ENCODE results near the gene SPDYC. TPM values are rescaled to one million over a fixed set of nuclear protein-coding genes. Genes with fewer than 3 reads are reported as not detected.
A peak's percentile ranks its signal among the peaks of the same experiment; 100 is the strongest.

SPDYC gene
- total RNA-seq, 1 experiment from 2014 or later, result not detected

DNA sequence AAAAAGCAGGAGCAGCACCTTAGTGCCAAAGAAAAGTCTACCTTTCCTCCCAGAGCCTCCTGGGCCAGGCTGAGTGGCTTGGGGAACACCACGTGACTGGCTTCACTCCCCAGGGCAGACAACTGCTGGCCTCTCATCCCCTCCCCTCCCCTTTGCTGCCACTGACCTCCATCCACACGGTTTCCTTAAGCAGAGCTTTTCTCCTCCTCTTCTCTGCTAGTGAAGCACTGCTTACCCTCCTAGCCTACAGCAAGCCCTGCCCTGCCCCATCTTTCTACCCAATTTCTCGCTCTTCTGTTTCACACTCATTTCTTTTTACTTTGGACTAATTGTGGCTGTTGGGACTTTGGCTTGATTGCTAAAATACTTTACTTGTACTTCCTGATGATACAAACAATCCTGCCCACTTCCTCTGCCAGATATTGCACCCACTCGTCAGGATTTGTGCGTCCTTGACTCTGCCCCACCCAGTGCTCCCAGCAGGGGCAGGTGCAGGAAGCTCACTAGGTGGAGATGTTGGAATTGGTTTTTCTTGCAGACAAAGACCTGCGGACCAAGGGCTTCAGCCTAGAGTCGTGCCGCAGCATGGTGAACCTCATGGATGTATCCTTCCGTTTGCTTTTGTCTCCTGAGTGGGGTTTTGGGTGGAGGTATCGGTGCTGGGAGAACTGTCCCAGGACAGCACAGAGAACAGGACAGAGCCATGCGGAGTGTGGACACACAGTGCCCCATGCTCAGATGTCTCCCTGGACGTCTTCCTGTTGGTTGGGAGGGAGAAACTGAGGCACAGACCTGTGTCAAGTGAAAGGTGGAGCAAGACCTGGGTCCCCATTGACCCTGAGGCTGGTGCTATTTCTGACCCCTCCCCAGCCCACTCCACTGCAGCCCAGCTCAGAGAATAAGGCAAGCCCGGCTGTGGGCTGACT is 39.0 kb downstream of the SPDYC start:
- no peak overlapping the region for H3K4me3 ChIP-seq
- H3K27me3 ChIP-seq, result no peaks in the 10 kb centered on the region
- no peaks in the 10 kb centered on the region for H3K9me3 ChIP-seq
- H3K36me3 ChIP-seq, result peaks cover 22% of the 10 kb centered on the region
- DNase-seq, result no peak

DNA sequence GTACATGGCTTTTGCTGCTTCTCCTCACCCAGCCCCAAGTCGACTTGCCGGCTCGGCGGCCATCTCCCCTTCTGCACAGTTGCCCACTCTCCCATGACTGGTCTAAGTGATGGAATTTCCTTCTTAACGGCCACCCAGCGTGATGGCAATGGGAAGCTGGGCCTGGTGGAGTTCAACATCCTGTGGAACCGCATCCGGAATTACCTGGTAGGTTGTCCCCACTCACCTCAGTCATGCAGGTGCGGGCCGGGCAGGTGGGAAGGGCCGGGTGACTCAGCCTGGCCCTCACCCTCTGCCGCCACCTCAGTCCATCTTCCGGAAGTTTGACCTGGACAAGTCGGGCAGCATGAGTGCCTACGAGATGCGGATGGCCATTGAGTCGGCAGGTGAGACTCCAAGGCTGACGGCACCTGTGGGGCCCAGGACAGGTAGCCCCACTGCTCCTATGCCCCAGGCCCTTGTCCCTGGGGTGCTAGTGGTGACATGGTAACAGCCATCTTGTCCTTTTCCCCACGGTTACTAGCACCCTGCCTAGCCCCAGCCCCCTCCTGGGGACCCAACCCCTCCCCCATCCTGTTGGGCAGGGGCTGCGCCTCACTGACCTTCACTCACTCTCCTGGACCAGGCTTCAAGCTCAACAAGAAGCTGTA is 39.8 kb downstream of the SPDYC start:
- Histone ChIP-seq H3K9me3 (no peaks in the 10 kb centered on the region), H3K4me3 (no peak overlapping the region), H3K36me3 (peaks cover 22% of the 10 kb centered on the region), H3K27me3 (no peaks in the 10 kb centered on the region)
- DNase-seq, result no peak

DNA sequence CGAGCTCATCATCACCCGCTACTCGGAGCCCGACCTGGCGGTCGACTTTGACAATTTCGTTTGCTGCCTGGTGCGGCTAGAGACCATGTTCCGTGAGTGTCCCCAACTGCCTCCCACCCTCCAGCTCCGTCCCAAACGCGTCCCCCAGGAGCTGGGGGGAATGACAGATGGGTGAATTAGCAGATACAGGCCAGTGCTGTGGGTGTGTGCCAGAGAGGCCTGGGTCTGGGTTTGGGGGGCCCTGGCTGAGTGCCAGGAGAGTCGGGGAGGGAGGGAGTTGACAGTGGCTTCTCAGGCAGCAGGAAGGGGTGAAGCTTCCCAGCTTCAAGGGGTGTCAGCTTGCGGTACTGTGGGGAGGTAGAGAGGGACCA is 40.3 kb downstream of the SPDYC start:
- no peaks in the 10 kb centered on the region for H3K9me3 ChIP-seq
- peaks cover 20% of the 10 kb centered on the region for H3K36me3 ChIP-seq
- DNase-seq, result no peak
- H3K27me3 ChIP-seq, result no peaks in the 10 kb centered on the region
- no peak overlapping the region for H3K4me3 ChIP-seq

DNA sequence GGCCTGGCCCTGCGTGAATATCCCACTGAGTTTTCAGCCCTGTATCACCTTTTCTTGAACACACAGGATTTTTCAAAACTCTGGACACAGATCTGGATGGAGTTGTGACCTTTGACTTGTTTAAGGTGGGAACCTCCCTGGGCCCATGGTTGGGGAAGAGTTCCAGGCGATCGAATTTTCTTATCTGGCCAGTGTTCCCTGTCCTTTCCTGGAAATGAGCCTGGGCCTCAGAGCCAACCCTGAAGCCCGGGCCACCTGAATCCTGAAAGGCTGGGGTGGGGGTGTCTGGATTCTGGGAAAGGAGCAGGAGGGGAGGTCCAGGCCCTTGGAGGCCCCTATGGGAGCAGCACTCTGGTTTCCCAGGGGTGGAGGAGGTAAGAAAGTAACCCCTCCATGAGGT is 40.7 kb downstream of the SPDYC start:
- Histone ChIP-seq H3K9me3 (no peaks in the 10 kb centered on the region), H3K36me3 (peaks cover 16% of the 10 kb centered on the region)
- no peak for DNase-seq

DNA sequence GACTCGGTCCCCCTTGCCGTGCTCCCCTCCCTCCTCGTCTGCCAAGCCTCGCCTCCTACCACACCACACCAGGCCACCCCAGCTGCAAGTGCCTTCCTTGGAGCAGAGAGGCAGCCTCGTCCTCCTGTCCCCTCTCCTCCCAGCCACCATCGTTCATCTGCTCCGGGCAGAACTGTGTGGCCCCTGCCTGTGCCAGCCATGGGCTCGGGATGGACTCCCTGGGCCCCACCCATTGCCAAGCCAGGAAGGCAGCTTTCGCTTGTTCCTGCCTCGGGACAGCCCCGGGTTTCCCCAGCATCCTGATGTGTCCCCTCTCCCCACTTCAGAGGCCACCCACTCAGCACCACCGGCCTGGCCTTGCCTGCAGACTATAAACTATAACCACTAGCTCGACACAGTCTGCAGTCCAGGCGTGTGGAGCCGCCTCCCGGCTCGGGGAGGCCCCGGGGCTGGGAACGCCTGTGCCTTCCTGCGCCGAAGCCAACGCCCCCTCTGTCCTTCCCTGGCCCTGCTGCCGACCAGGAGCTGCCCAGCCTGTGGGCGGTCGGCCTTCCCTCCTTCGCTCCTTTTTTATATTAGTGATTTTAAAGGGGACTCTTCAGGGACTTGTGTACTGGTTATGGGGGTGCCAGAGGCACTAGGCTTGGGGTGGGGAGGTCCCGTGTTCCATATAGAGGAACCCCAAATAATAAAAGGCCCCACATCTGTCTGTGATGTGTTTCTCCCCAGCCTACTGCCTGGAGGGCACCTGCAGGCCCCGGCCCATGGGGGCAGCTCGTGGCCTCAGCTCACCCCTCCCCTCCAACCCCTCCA is 41.5 kb downstream of the SPDYC start:
- no peak for DNase-seq
- Histone ChIP-seq H3K36me3 (peaks cover 12% of the 10 kb centered on the region), H3K9me3 (no peaks in the 10 kb centered on the region), H3K27me3 (no peaks in the 10 kb centered on the region), H3K4me3 (no peak overlapping the region)

More for the DNA sequence above, 40.7 kb downstream of the SPDYC start:
- H3K4me3 ChIP-seq, result no peak overlapping the region
- H3K27me3 ChIP-seq, result no peaks in the 10 kb centered on the region

DNA sequence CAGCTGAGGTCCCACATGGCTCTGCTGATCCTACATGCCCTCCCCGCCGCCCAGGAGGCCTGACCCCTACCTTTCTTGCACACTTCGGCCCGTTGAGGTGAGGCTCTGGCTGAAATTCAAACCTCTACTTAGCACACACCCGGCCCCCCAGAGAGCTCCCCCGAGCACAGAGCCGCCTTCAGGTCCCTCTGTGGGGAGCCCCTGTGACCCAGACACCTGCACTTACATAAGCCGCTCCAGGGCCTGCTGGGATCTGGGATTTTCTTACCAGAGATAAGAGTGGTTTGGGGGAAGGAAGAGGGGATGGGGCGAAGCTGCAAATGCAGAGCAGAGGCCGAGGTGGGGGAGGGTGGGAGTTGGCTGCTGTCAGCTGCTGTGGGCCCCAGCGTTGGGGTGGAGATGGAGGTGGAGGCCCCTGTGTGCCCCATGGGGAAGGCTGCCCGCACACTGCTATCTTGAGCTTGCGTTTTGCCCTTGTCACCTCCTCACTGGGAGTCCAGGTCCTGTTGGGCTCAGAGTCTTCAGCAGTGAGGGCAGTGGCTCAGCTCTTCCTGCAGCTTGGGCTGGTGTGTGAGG is 42.3 kb downstream of the SPDYC start:
- no peak for DNase-seq
- no peak overlapping the region for H3K4me3 ChIP-seq
- H3K27me3 ChIP-seq, result no peaks in the 10 kb centered on the region
- H3K36me3 ChIP-seq, result peaks cover 12% of the 10 kb centered on the region
- H3K9me3 ChIP-seq, result no peaks in the 10 kb centered on the region

DNA sequence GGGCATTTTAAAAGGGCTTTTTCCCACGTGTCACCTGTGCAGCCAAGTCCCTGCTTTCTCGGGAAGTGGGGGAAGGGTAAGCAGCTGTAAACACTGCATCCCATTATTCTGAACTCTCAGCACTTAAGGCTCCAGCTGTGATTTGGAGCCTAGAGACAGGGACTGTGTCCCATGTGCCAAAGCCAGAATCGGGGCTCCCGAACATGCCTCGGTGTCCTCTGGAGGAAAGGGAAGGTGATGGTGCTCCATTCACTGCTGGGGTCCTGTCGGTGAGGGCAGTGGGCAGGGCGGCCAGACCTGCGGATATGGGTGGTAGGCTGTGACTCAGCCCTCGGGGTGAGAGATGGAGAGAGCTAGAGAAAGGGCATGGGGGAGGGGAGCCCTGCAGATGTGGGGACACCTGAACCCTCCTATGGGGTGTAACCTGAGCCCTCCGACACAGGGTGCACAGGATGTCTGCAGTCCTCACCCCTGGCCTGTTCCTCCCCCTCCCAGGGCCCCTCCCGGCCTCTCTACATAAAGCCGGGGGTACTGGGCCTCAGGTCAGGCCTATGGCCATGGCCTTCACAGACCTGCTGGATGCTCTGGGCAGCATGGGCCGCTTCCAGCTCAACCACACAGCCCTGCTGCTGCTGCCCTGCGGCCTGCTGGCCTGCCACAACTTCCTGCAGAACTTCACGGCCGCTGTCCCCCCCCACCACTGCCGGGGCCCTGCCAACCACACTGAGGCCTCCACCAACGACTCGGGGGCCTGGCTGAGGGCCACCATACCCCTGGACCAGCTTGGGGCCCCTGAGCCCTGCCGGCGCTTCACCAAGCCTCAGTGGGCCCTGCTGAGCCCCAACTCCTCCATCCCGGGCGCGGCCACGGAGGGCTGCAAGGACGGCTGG is 43.5 kb downstream of the SPDYC start:
- Histone ChIP-seq H3K4me3 (no peak overlapping the region), H3K9me3 (no peaks in the 10 kb centered on the region), H3K36me3 (peaks cover 12% of the 10 kb centered on the region), H3K27me3 (no peaks in the 10 kb centered on the region)
- DNase-seq, result no peak

DNA sequence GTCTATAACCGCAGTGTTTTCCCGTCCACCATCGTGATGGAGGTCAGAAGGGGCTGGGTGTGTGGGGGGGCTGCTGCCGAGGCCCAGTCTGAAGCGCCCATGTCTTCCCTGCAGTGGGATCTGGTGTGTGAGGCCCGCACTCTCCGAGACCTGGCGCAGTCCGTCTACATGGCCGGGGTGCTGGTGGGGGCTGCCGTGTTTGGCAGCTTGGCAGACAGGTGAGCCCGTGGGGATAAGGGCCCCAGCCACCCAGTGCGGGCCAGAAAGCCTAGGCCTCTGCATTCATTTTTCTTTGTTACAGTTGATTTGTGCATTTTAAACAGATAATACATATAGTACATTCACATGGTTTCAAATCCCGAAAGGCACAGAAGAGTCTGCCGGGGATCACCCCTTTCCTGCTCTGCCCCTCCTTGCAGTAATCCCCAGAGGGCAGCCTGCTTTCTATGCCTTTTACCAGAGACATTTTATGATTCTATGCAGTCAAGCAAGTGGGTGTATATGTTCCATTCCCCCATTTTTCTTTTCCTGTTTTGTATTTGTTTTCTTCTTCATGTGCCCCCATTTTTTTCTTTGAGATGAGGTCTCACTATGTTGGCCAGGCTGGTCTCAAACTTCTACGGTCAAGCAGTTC is 44.3 kb downstream of the SPDYC start:
- H3K36me3 ChIP-seq, result peaks cover 10% of the 10 kb centered on the region
- DNase-seq, result no peak
- no peaks in the 10 kb centered on the region for H3K27me3 ChIP-seq
- H3K4me3 ChIP-seq, result no peak overlapping the region
- H3K9me3 ChIP-seq, result no peaks in the 10 kb centered on the region

DNA sequence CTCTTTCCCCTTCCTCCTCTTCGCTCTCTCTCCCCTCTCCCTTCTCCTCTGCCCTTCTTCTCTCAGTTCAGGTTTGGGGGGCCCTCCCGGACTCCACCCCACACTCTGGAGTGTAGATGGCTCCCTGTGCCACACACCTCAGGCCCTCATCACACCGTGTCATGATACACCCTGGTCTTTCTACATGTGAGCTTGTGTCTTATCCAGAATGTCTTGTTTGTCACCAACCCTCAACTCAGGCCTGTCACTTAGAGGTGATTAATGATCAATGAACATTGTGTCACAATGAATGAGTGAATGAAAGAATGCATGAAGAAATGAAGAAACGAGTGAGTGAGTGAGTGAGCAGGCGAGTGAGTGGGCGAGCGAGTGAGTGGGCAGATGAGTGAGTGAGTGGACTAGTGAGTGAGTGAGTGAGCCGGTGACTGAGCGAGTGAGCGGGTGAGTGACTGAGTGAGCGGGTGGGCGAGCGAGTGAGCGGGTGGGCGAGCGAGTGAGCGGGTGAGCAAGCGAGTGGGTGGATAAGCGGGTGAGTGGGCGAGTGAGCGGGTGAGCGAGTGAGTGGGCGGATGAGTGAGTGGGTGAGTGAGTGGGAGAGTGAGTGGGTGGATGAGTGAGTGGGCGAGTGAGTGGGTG is 45.5 kb downstream of the SPDYC start:
- peak; percentile 23 for DNase-seq
- Histone ChIP-seq H3K36me3 (peaks cover 5% of the 10 kb centered on the region), H3K4me3 (no peak overlapping the region), H3K27me3 (no peaks in the 10 kb centered on the region), H3K9me3 (no peaks in the 10 kb centered on the region)

DNA sequence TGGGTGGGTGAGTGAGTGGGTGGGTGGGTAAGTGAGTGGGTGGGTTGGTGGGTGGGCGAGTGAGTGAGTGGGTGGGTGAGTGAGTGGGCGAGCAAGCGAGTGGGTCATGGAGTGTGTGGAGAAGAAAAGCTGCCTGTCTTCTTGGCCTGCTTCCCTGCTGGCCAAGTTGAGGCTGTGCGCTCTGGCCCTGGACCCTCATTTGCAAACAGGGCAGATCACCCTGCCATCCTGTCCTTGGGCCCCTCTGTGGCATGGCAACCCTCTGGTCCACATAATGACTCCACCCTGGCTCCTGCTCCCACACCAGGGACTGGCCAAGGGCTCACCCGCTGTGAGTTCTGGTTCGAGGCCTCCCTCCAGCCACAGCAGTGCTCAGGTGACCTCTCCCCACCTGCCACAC is 46.8 kb downstream of the SPDYC start:
- no peak for DNase-seq
- Histone ChIP-seq H3K27me3 (no peaks in the 10 kb centered on the region), H3K4me3 (no peak overlapping the region), H3K9me3 (no peaks in the 10 kb centered on the region), H3K36me3 (no peaks in the 10 kb centered on the region)

DNA sequence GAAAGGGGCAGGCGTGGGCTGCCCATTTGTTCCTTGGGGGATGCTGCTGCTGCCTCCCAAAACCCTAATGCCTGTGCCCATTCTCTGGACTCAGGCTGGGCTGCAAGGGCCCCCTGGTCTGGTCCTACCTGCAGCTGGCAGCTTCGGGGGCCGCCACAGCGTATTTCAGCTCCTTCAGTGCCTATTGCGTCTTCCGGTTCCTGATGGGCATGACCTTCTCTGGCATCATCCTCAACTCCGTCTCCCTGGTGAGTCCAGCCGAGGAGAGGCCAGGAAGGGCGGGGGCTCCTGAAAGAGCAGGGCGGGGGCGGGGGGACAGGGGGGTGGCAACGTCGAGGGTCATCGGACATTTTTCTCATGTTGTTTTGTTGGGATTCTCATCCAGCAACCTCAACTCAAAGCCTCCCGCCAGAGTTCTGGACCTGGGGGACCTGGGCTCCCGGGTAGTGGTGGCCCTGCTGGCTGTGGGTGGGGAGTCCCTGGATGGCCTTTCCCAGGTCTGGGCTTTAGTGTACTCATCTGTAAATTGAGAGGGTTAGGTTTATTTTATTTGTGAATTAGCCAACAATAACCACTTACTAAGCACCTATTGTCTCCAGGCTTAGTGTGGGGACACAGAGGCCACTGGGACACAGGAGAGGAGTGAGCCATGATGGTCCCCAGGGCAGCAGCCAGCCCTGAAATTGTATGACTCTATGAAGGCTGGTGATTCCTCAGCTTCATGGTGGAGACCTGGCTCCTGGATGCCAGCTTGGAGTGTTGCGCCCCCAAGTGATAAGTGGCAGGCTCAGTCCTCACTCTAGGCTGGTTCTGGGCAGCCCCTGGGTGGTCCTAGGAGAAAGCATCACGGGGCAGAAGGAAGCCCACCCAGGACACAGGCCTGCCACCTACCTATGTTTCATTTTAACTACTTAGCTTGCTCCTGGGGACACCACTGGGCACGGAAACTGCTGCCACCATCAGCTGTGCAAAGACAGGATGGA is 47.7 kb downstream of the SPDYC start:
- H3K4me3 ChIP-seq, result no peak overlapping the region

DNA sequence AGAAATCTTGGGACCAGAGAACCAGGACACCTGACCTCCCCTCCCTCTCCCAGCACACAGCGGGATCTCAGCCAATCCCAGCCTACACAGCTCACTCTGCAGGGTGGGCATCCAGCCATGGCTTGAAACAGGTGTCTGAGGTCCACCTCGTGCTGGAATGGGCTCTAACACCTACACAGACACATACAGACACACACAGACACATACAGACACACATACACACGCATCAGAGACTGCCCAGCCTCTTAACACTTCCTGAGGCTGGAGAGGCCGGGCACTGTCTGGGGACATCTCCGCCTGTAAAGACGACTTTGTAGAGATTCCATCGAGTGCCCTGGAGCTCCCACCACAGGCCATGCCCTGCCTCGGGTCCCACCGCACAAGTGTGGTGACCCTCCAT is 48.4 kb downstream of the SPDYC start:
- Histone ChIP-seq H3K4me3 (no peak overlapping the region), H3K27me3 (no peaks in the 10 kb centered on the region), H3K36me3 (no peaks in the 10 kb centered on the region)

More for the DNA sequence above, 47.7 kb downstream of the SPDYC start:
- H3K9me3 ChIP-seq, result no peaks in the 10 kb centered on the region
- DNase-seq, result no peak
- H3K36me3 ChIP-seq, result no peaks in the 10 kb centered on the region
- no peaks in the 10 kb centered on the region for H3K27me3 ChIP-seq

DNA sequence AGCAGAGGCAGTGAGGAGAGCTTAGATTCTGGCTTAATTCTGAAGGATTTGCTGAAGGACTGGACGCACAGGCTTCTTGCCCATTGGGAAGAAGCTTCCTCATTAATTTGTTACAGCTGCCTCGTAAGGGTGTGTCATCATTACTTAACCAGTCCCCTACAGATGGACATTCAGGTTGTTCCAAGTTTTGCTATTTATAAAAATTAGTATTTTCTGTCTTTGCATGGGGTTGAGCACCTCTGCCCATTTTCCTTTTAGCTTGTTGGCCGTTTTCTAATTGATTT is 49.8 kb downstream of the SPDYC start:
- DNase-seq, result peak; percentile 34
- Histone ChIP-seq H3K36me3 (no peaks in the 10 kb centered on the region), H3K9me3 (no peaks in the 10 kb centered on the region), H3K4me3 (no peak overlapping the region), H3K27me3 (no peaks in the 10 kb centered on the region)

More for the DNA sequence above, 48.4 kb downstream of the SPDYC start:
- DNase-seq, result no peak
- H3K9me3 ChIP-seq, result no peaks in the 10 kb centered on the region

DNA sequence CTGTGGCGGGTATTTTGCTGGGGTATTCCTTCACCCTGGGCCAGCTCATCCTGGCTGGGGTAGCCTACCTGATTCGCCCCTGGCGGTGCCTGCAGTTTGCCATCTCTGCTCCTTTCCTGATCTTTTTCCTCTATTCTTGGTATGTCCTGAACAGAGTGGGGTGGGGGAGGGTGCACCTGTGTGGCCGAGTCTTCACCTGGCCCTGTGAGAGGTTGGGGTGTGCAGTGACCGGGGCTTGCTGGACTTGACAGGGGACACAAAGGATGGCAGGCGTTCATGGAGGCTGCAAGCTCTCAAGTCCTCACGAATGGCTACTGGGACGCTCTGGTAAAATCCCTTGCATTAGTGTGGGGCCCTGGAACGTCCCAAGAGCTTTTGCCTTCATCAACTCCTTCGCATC is 51.0 kb downstream of the SPDYC start:
- no peak for DNase-seq
- H3K9me3 ChIP-seq, result no peaks in the 10 kb centered on the region
- H3K36me3 ChIP-seq, result no peaks in the 10 kb centered on the region
- H3K27me3 ChIP-seq, result no peaks in the 10 kb centered on the region
- H3K4me3 ChIP-seq, result no peak overlapping the region

Measured in MG63 (cell line).